Dedifferentiated amniotic fluid mesenchymal stem cell (primary cell): ENCODE data around the gene ITGB5.
A peak's percentile ranks its signal among the peaks of the same experiment; 100 is the strongest.
"Not testable (repeated sequence)": the region's sequence is repeated elsewhere in the genome, so short reads cannot be mapped to it uniquely, and the experiment has no call there.

ENCODE experiments used
- DNase-seq: peaks from one replicate; pipeline ENCODE4 v3.0.0-alpha.2; 2016; ENCODE audit errors: extremely low spot score

The ITGB5 gene

DNA sequence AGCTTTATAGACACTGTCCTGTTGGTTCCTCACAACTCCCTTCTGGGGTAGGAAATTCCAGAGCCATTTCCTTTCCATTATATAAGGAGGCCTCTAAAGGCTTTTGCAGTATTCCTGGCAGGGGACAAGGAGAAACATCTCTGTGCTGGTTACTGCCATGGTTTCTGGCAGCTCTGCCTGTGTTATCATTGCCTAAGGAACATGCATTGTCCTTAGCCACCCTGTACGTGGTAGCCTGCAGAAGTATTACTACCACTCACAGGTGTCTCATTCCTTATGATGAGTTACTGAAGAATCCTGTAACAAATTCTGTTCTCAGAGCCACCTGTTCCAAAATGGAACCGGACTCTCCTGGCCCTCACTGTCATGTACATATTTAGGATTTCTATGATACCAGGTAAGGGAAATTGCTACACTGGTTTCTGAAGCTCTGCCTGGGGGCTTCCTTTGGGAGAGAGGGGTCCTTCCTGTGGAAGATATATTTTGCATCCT, 98.9 kb downstream of the ITGB5 start:
- DNase-seq = no peak

DNA sequence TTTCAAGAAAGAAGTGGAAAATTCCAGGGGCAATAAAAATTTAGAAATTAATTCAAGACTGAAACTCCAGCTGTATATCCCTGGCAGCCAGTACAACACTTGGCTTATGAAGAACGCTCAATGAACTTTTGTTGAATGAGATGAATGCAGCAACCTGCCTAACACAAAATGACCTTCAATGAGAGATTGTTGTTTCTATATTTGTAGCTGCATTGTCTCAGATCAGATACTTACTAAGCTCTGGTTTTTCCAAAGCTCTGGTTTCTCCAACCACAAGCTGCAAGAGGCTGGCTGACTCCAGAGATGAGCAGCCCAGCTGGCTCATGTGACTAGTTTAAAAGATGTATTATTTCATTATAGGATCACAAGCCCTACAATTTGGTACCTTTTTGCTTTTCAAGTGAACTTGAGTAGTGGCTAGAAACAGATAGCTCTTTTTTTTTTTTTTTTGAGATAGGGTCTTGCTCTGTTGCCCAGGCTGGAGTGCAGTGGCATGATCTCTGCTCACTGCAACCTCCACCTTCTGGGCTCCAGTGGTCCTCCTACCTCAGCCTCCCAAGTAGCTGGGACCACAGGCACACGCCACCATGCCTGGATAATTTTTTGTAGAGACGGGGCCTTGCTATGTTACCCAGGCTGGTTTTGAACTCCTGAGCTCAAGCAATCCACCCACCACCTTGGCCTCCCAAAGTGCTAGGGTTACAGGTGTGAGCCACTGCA, 99.5 kb downstream of the ITGB5 start:
- DNase-seq = no peak

DNA sequence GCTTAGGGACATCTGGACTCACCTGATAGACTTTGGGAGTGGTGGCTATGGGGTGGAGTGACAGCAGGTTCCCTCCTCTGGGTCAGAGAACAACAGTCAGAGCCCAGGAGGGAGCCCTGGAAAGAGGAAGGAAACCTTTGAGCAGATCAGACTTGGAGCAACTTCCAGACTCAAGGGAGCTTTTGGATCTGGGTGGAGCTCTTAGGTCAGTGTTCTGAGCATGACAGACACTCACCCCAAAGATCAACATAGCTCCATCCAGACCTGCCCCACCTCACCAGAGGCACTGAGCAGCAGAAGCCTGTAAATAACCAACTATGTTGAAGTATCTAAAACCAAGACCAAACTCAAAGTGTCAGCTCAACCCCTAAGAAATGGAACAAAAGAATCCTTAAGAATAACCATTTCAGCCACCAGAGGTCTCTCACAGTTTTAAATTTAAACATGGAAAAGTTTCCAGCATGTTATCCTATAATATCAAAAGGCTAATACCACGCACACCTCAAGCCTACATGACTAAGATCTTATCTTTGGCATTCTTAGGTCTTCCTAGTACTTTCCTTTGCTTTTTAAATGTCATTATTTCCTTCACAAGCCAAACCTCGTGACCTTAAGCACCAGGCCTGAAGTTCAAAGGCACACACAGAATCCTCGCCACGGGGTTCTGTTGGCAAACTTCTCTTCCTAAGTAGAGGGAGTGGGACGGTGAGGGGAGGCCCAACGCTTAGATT, 100.5 kb downstream of the ITGB5 start:
- DNase-seq = peak; percentile 30

DNA sequence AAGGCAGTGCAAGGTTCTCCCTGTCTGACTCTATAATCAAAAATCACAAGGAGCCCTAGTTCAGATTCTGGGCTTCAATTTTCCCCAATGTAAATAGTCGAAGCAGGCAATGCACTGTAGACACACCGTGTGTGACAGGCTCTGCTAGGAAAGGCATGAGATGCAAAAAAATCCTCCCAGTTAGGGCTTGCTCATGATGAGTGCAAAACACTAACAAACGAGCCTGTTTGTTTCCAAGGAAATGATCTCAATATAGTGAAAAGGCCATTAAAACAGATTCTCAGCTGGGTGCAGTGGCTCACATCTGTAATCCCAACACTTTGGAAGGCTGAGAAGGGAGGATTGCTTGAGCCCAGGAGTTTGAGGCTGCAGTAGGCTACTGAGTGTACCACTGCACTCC, 101.2 kb downstream of the ITGB5 start:
- no peak for DNase-seq

DNA sequence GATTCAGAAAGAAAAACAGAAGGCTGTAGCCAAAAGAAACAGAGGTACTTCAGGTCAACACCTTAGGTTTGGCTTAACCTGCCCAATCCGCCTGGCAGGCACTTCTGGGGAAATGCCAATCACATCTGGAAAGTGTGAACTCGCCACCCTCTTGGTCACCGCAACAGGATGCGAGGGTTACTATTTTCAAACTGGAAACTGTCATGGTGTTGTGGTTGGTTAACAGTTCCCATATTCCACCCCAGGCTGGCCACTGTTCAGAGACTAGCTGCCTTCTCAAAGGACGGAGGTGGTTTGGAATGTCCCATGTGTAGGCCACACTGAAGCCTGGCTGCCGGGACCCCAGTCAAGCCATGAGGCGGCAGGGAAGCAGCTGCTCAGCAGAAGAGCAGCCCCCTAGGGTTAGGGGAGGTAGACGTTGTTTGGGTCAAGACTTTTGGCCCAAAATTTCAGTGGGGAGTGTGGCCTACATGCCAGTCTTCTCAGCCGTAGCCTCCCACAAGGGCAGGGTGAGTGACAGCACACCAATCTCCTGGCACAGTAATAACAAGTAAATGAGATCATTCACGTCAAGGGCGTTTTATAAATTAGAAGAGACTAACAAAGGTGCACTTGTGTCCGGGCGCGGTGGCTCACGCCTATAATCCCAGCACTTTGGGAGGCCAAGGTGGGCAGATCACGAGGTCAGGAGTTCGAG, 102.3 kb downstream of the ITGB5 start:
- DNase-seq = no peak

DNA sequence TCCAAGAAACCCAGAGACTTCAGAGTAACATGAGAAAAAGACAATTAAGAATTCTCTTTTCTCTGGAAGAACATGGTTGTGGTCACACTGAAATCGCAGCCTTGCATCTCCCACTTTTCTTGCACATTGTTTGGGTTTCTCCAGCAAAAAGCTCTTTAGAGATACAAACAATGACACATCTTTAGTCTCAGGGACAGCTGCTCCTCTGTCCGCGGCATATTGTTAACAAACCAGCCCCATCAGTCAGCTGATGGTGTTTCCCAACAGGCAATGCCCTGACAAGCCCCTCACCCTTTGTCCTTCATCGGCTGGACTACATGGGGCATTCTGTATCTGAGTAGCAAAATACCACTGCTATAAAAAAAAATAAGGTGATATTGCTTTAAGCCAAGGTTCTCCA, 103.5 kb downstream of the ITGB5 start:
- DNase-seq = no peak

DNA sequence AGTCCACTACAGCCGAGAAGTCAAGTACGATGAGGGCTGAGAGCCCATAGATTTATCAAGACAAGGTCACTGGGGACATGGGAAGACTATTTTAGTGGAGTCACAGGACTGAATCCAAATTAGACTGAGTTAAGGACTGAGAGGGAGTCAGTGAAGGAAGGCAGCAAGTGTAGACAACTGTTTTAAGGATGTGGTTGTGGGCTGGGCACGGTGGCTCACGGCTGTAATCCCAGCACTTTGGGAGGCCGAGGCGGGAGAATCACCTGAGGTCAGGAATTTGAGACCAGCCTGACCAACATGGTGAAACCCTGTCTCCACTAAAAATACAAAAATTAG, 104.8 kb downstream of the ITGB5 start:
- not testable (repeated sequence) for DNase-seq

DNA sequence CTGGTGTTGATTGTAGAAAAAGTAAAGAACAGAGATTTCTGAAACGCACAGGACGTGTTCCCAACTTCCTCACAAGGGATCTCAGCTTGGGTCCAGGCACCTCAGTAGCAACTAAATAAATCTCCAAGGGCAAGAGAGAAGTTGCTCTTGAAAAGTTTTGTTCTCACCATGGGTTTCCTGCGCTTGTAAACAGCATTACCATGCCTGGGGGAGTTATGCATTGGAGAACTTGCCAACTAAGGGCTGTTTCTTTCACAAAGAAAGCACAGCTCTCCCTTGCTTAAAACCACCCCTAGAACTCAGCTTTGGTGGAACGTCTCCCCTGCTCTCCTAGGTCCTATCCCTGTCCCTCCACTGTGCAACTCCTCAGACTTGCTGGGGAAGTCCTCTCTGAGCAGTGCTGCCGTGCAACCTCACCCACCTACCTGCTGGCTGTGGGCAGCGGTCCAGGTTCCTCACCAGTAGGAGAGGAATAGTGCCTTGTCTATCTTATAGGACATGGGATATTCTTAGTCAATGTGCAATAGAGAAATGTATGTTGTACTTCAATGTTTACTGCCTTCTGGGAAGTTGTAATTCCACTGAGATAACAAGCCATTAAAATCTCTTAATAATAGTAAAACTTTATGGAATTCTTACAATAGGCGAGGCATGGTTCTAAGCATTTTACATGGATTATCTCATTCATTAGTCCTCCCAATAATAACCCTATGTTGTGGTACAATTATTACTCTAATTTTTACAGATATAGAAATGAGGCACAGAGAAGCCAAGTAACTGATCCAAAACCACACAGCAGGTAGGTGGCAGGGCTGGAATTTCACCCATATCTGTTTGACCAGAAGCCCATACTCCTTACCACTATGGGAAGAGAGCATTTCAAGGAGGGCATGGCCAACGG, 105.4 kb downstream of the ITGB5 start:
- no peak for DNase-seq

DNA sequence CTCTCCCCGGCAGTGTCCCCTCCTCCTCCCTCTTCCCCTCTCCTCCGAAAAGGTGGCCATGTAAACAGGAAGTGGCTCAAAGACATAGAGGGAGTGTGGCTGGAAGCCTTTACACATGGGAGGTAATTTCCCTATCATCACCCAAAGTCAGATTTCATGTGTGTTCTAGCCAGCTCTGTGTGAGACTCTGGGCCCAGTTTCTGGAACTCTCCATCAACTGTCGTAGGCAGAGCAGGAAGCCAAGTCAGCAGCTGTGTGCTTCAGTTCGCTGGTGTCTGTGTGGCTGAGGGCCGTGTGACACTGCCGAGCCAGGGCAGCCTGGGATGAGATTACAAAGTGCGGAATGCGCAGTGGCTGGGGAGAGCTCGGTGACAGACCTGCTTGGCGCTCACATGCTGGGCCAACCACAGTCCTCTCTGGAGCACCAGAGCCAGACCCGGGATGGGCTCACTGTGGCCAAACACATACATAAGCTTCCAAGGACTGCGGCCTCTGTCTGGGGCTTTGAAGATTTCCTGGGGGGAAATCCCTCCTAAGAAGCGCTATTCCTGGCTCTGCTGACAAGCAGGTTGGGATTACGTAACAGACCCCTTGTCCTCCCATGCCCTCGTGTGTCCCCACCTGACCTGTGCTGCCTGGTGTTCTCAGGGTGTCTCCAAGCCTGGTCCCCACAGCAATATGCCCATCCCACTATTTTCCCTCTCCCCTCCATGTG, 106.2 kb downstream of the ITGB5 start:
- no peak for DNase-seq

DNA sequence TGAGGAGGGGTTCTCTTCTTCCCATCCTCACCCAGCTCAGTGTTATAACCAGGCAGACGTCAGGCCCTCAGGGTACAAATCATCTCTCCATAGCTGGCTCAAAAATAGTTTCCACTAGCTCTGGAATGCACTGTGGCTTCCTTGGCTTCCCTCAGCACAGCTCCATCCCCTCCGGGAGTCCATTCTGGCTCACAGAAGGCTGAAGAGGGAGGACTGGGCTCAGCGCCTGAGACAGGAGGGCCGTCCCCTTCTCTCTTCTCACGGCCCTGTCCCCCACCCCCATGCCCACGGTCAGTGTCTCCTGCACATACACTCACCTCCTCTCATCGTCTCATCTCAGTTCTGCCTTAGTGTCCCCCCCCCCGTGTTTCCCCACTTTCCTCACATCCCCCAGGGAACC, 106.8 kb downstream of the ITGB5 start:
- peak; percentile 94 for DNase-seq

DNA sequence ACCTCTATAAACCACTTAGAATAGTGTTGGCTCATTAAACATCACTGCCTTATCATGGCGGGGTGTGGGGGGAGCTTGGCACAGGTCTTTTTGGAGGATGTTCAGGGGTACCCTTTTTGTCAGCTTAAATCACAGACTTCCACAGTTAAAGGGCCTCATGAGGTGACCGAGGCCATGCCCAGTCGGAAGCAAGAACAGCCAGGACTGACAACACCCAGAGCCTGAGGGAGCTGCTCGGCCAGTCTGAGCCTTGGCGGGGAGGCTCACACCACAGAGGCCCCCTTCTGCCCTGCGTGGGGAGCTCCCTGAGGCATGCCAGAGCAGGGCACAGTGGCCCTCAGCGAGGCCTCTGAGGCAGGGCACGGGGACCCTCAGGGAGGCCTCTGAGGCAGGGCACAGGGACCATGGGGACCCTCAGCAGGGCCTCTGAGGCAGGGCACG, 107.4 kb downstream of the ITGB5 start:
- no peak for DNase-seq

DNA sequence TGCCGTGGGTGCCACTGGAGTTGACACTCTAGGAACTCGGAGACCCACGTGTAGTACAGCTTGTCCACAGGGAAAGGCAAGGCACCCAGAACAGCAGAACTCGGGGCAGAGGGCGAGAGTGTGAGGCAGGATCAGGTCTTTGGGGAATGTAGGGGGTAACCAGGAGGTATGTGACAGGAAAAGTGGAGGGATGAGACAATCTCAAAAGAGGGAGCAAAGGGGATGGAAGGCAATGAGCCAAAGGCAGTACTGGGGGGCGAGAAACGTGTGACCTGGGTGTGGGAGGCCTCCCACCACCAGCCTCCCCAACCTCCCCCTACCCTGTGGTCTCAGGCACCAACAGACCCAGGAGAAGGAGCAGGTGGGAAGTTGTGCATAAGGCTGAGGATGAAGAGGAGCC, 108.0 kb downstream of the ITGB5 start:
- no peak for DNase-seq

DNA sequence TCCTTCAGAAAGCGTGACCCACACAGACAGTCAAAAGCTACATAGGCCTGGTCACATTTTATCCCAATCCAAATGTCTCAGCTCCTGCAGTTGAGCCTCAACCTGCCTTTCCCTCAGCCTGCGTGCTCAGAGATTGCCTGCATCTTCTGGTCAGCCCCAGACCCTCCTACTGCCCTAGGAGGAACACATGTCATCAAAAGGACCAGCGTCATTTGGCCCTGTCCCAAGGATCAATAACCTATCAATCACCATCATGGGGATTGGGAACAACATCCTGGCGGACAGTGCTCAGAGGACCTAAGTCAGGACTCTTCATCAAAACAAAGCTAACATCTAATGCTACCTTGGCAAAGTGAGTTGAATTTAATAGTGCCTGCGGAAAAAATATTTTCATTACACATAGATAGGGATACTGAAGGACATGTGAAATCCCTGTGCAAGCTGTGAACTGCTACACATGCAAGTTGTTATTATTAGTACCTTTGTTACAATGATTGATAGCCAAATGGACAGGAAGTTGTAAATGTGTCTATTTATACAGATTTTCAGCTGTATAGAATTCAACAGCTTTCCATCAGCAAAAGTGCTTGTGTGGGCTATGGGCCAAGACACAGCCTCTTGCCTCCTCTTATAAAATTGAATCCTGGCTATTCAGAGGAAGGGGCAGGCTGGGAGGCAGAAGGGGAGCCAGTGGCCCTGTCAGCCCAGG, 109.2 kb downstream of the ITGB5 start:
- no peak for DNase-seq

DNA sequence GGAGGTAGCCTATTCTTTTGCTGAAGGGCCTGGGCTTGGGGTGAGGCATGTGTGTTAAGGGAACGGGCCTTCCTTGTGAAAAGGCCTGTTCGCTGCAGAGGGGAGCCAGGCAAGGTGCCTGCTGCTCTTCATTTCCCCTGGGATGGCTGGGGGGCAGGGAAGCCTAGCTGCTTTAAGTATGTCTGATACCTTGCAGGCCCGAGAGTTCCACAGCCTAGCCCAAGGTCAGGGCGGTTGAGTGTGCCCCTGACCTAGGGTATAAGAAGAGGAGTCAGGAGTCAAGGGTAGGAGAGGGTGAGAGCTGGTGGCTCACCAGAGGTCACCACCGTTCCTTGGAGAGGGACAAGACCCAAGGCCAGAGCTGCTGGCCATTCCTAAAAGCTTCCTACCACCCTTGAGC, 110.3 kb downstream of the ITGB5 start:
- DNase-seq = no peak

DNA sequence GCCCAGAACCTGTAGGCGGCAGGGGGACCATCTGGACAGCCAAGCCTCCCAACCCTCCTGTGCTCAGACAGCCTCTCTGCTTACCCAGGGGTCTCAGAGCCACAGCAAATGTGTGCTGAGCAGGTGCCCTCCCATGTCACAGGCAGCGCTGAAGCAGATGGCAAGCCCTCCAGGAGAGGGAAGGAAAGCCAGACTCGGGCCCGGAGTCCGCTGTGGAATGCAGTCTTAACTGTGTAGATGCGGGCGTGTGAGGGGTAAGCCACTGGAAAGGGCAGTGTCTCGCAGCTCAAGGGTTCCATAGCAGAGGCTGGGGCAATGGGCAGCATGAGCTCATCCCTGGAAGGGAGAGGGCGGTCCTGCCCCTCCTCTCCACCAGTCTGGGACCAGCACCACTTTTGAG, 111.3 kb downstream of the ITGB5 start:
- DNase-seq = no peak

DNA sequence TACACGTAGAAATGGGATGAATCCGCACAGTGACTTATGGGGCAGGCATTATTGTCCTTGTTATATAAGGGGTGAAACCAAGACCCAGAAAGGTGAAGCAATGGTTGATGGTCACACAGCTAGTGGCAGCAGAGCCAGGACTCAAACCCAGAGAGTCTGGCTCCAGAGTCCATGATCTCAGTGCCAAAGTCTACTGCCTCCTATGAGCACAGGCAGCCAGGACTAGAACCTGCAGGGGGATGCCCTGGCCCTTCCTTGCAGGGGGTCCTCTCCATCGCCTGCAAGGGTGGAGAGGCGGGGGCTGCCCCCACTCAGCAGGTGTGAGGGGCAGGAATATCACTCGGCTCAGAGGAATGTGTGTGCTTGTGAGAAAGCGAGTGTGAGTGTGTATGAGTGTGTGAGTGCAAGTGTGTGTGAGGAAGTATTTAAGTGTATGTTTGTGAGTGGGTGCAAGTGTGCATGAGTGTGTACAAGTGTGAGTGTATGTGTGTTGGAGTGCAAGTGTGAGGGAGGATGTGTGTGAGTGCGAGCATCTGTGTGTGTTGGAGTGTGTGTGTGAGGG, 112.2 kb downstream of the ITGB5 start:
- DNase-seq = no peak

DNA sequence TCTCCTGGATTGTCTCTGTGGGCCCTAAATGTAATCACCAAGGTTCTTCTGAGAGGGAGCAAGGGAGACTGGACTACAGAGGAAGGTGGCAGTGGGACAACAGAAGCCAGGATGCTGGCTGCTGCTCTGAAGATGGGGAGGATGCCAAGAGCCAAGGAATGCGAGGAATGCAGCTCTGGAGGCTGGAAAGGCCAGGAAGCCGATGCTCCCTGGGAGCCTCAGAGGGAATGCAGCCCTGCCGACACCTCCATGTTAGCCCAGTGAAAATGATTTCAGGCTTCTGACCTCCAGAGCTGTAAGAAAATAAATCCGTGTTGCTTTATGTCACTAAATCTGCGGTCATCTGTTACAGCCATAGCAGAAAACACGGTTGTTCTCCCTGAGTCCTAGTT, 112.8 kb downstream of the ITGB5 start:
- peak; percentile 72 for DNase-seq

DNA sequence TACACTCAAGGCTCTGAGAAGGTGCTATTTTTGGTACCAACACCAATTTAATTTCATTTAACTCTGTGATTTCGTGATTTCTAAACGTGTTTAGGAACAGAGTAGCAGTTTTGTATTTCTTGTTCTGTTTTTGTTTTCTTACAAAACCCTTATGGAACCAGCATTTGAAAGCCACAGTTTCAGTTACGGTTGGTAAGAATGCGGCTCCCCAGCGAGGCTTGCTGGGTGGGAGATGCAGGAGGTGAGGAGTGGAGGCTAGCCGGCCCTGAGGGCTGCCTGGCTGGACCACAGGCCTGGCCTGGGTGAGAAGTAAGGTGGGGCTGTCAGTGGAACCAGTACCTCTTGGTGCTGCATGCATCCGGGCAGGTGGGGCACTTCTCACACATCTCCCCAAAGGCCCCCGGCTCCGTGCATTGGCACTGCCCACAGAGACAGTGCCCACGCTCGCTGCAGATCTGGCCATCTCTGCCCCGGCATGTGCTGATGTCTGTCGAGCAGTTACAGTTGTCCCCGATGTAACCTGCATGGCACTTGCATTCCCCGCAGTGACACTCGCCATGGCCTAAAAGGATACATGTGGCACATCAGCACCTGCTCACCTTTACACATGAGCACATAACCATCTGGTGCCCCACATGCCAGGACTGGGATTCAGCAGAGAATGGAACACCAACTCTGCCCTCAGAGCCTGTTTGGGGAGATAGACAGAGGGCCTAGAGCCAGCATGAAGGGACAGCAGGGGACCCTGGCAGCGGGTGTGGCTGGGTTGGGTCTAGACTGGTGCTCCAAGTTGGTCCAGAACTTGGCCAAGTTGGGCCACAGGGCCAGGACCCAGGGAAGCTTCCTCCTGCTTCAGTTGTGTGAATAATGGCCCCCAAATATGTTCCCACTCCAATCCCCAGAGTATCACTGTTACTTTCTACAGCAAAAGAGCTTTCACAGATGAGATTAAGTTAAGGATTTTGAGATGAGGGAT, 113.5 kb downstream of the ITGB5 start:
- DNase-seq = no peak
